IPS DF 19.7 (cell line): Measurements from ENCODE around the gene IL19.
"Not testable (repeated sequence)": the region's sequence is repeated elsewhere in the genome, so short reads cannot be mapped to it uniquely, and the experiment has no call there.

Experiments used
- DNase-seq: peaks from one replicate; pipeline ENCODE4 v3.0.0-alpha.2; 2013; ENCODE audit warnings: low read depth, low spot score

Gene IL19

DNA sequence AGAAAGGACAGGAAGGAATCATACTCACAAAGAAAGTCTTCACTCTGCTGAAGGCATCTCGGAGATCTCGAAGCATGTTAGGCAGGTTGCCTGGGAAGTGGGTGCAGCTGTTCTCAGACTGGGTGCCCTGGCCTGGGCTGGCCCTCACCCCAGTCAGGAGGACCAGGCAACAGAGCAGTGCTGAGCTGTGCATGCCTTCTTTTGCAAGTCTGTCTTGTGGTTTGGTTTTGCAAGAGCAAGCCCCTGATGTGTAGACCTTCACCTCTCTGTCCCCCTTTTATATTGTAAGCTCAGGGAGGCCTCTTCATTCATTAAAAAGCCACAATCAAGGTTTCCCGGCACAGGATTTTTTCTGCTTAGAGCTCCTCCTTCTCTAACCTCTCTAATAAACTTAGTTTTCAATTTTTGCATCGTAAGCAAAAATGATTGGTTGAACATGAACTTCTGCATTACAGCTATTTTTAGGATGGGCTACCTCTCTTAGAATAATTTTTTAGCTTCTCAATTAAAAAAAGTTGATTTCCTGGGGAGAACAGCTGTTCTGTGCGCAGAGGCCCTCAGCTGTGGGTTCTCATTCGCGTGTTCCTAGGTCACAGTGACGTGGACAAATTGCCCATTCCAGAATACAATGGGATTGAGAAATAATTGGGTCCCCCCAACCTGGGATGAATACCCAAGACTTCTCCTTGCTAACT lies 1.8 kb downstream of the IL19 start, which contains the start of gene IL10:
Gene IL10, minus strand, starts transcription at position 252 of the 695 bp plus-strand sequence. Its CDS starts 59 bp downstream, at position 193.
- no peak for DNase-seq

DNA sequence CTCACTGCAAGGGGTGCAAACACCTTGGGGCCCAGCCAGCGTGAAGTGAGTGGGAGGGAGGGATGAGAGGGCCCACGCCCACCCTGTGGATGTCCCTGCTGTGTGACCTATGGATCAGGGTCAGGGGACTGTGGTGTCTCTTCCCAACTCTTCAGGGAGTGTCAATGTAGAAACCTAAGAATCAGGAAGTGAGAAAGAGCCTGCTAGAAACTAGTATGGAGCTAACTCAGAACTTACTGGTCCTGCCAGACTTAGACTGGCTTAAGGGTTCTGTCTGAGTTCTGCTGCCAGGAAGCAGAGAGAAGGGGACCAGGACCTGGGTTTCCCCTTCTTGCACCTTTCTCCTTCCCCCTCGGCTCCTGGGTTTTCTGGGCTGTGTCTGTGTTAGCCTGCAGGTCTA lies 3.5 kb downstream of the IL19 start:
- no peak for DNase-seq

DNA sequence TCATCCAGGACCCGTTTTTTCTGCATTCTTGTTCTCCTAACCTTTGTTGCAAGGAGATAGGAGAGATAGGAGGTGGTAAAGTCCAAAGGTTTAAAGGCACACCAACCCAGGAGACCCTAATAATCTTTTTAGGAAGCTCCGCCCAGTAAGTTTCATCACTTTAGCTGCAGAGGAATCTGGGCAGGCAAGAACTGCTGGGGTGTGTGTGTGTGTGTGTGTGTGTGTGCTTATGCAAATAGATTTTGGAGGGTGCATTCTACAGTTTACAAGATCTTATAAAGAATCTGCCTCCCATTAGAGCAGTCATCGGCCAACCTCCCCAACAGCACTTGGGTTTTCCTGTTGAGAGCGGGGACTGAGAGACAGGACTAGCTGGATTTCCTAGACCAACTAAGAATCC lies 5.7 kb downstream of the IL19 start:
- DNase-seq: no peak

DNA sequence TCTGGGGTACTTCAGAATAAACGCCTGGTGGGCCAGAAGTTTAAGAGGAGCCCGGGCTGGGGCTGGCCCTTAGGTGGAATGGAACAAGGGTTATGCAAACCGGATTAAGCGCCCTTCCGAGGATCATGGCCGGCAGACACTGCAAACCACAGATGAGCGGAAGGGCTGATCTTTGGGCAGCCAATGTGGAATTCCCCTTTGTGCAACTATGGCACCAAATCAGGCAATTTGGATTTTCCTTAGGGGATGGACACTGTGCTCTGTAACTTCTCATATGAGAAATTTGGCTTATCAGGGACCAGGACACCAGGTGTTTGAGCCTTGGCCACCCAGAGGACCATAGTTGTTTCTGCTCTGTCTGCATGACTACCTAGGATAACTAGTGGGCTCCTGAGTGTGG lies 7.5 kb downstream of the IL19 start:
- DNase-seq: no peak

DNA sequence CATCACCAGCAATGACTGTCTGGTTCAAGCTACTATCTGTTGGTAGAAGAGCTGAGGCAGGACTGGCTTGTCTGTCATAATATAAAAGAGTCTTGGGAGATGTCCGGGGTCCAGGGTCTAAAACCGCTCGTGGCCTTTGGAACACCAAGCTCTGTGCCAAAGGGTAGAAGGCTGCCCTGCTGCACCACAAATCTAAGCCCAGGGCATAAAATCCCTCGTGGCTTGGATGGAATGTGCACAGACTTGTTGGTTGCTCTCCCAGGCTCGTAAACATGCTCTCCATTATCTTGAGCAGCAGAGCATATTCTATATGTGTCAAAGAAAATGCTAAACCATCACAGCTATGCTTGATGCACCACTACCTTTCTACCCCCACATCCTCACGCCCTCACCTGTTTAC lies 8.3 kb downstream of the IL19 start:
- DNase-seq: not testable (repeated sequence)

DNA sequence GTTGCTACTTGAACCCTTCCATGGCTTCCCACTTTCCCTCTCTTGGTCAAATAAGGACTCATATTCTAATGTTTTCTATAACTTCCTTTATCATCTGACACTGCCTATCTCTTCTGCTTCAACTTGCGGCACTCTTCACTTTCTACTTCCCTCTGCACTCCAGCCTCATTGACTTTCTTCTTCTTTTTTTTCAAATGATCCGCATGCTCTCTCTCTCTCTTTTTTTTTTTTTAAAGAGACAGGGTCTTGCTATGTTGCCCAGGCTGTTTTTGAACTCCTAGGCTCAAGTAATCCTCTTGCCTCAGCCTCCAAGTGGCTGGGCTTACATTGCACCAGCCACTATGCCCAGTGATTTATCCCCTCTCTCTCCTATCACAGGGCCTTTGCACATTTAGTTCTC lies 9.1 kb downstream of the IL19 start:
- no peak for DNase-seq

DNA sequence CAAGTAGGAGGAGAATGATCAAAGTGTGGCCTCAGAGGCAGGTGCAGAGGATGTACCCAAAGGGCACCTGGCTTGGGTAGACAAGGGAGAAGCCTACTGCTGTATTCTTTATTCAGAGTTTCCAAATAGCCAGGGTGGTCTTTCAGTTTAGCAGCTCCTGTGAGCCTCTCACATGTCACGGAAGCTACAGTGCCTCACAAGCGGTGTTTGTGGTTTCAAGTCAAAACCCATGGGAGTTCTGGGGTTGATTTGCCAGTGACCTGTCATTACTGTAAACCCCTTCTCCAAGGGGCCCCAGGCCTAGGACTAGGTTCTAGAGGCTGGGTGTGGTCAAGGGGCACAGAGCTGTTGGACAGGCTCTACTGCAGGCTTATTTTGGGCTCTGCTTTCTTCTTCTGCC lies 11.9 kb downstream of the IL19 start:
- DNase-seq: no peak

DNA sequence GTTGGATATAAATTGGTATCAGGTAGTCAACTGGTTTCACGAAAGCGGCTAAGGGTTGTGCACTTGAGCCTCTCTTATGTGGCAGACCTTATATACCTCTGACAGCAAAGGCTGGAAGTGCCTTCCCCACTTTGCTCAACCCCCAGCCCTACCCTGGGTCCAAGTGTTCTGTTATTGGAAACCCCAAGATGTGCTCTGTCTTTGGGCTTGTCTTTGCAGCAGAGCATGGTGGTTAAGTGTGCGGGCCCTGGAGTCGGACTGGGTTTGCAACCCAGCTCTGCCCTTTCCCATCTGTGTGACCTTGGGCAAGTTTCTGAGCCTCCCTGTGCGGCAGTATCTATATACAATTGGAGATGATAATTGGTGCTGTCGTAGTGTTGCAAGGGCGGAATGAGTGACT lies 12.9 kb downstream of the IL19 start:
- no peak for DNase-seq

DNA sequence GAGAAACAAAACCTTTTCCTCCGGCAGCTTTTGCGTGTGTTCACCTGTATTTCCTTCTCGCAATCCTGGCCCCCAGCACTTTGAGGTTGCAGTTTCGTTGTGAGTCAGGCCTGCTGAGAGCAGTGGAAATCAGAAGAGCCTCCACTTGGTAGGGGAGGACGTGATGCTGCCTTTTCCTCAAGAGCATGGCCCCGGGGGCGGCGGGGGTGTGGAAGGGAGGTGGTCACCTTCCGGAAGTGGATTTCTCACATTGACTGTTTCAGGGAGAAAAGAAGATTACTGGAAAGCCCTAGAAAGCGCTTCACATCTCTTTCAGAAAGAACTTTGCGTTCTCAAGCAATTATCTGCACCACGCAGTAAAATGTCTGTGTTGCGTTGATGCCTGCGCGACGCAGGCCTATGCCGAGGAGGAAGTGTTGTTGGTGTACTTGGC lies 13.9 kb downstream of the IL19 start:
- no peak for DNase-seq

DNA sequence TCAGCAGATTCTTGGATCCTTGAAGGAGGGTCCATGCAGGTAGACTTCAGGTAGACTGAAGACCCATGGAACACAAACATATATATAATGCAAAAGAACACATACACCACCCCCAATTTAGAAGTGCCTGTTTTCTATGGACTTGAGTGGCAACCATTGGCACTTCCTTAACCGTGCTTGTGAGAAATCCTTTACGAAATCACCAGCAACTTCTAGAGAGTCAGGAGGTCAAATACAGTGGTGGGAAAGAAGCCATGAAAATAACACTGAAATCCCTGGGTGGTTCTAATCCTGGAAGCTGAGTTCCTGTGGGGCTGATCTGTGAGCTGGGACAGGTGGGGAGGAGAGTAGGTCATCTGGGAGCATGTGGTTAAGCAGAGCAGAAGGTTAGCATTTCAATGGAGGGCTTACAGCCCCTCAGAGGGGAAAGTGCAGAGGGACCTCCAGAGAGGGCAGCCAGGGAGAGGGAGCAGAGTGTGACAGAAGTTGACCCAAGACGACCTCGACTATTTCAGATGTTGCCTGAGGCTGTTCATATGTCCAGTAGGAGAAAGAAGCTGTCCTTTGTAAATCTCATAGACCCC lies 14.7 kb downstream of the IL19 start:
- DNase-seq: no peak

DNA sequence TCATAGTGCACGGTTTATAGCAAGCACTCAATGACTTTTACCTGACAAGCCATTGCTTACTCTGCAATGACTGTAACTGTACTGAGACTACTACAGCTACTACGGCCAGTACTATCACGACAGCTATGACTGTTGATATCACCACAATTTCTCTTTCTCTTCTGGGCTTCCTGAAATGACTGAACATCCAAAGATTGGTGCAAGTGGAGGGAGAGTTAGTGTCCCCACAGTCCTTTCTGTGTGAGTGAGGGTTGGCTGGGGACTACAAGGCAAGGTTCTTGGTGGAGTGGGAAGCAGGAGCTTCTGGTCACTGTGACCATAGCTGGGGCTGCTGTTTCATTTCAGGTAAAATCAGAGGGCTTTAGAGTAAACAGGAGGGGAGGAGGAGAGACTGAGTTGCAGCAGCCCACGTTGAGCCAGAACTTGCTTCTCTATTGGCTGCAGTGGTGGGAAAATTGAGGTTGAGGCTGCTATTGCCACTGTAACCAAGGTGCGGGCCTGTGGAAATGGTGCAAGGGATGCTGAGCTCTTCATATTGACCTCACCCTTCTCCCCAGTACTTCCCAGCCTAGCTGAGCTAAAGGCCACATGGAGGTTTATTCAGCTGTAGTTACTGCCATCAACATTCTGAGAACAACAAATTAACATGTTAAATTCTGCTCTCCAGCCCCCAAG lies 15.8 kb downstream of the IL19 start:
- DNase-seq: no peak

DNA sequence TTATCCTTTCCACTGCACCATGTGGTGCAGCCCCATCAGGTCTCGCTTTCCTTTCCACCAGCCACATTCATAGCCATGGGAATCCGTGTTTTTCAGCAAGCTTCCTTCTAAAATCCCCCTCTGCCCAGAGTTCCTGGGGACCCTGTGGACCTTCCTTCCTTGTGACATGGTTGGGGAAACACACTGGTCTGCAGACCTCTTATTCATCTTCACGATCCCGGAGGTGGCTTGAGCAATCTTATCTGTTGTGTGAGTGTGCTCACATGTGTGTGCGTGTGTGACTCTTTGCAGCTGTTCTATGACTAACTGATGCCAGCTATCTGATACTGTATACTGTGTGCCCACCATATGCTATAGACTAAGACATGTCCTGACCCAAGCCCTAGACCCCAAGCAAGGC lies 17.3 kb downstream of the IL19 start:
- DNase-seq: no peak

DNA sequence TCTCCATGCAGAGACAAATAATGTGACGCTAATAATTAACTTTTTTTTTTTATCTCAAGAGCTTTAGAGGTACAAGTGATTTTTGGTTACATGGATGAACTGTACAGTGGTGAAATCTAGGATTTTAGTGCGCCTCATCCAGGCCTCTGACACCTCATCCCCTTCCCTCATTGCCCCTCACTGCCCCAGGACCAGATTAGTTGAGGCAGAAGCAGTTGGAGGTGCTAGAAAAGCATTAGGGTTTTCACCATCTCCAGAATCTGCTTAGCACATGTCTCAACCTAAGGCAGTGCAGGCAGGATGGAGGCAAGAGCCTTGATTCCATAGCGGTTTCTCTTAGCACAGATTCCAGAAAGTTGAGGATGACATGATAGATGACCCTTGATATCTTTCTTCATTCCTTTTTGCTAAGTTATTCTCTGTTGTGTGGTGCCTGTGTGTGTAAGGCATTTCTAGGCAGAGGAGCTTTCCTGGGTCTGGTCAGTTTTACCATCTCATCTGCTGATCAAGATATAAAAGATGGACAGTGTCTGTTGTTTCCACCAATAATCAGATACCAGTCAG lies 18.0 kb downstream of the IL19 start:
- no peak for DNase-seq

DNA sequence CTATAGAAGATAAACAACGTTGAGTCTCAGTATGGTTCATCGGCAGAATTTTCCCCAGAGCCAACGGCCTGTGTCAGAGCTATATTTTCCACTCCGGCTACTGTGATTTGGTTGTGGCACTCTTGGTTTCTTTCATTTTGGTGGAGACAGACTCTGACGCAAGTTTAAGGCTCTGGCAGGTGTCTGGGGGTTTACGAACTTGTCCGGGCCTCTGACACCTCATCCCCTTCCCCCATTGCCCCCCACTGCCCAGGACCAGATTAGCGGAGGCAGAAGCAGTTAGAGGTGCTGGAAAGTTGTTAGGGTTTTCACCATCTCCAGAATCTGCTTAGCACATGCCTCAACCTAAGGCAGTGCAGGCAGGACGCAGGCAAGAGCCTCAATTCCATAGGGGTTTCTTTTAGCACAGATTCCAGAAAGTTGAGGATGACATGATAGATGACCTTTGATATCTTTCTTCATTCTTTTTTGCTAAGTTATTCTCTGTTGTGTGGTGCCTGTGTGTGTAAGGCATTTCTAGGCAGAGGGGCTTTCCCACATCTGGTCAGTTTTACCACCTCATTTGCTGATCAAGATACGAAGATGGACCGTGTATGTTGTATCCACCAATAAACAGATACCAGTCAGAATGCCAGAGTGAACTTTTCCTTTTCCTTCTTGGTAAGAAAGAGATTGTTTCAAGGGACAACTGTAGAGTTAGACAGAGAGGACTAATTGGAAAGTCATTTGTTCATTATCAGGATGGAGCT lies 20.1 kb downstream of the IL19 start:
- DNase-seq: no peak

DNA sequence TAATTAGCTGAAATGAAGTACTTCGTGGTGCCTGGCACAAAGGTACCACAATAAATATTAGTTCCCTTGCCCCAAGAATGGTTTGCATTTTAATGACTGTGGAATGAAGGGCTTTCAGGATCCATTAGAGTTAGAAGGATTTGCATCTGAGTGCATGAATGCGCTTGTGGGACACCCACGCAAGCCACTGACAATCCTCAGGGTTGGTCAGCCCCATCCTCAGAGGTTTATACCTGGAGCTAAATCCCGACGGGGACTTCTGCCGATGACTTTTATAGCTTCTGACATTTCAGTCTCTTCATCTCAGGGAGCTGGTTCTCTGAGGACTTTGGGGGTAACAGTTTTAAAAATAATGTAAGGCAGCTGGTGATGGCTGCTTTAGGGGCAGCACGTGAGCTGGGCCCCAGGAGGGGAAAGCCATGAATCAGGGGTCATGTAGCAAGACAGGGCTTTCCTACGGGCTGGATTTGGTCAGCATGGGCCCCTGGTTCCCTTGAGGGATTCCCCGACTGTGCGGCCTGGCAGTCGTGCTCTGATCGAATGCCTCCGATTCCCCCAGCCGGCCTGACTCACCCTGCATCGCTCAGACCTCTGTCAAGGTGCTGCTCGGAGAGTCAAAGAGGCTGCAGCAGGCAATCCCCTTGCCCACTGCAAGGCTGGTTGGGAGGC lies 22.5 kb downstream of the IL19 start:
- DNase-seq: no peak

DNA sequence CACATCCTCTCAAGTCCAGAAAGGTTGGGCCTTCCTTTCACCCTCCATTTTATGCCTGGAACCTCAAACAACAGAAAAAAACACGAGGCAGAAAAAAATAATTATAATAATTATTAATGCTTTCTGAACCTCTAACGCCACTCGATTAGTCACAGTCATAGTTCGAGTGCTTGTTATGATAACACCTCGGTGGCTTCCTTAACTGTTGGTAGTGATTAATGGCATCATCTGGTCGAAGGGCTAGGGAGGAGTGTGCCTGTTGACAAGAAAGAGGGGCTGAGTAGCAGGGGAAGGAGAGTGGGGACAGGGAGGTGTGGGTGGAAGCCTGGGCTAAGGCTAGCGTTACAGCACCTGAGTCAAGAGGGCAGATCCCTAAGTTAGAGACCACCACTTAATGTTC lies 23.0 kb downstream of the IL19 start:
- no peak for DNase-seq

DNA sequence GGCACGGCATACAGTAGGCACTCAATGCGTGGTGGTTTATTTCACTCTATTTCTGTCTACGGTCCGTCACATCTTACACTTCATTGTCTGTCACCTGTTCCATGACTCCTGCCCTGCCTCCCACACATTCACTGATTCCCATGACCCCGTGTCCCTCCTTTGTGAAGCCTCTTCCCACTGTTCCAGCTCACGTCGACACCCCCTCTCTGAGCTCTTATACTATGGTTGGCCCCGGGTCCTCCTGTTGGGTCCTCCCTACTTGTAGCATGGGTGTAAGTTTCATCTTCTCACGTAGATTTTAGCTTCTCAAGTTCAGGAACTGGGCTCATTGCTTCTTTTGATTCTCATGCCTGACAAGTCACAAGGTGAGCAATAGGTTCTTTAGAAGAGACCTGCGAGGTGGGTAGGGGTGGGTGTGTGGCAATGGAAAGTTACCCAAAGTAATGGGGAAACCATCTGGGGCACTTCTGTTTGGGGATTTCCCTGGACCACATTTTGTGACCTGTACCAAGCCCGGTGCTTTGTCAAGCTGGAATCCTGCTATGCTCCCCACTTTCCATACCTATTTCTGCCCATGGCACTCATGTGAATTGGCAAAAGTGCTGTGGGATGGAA lies 23.8 kb downstream of the IL19 start:
- no peak for DNase-seq

DNA sequence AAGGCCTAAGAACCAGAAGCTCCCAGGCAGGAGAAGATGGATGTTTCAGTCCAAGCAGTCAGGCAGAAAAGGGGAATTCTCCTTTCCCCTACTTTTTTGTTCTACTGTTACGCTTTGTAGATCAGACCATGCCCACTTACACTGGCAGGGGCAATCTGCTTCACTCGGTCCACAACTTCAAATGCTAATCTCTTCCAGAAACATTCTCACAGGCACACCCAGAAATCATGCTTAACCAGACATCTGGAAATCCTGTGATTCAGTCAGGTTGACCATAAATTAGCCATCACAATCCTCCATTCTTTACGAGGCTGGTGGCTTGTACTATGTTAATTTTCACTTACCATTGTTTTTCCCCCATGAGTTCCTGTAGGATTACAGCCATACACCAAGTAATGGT lies 25.5 kb downstream of the IL19 start:
- no peak for DNase-seq

DNA sequence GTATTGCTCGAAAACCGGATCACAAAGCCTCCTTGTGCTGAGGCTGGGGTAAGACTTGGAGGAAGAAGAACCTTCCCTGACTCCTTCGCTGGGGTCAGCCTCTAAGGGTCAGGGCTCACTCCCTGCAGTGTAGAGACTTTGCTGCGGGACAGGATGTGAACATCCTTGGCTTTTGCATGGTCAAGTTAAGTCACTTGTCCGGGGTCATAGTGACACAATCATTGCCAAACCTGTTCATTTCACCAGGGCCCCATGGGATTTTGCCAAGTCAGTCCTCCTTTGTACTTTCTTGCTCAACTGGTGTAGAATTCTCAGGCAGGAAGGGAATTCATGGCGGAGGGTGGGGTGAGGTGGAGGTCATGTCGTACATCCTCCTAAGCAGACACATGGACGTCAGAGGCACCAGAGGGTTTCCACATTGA lies 26.4 kb downstream of the IL19 start:
- DNase-seq: no peak

DNA sequence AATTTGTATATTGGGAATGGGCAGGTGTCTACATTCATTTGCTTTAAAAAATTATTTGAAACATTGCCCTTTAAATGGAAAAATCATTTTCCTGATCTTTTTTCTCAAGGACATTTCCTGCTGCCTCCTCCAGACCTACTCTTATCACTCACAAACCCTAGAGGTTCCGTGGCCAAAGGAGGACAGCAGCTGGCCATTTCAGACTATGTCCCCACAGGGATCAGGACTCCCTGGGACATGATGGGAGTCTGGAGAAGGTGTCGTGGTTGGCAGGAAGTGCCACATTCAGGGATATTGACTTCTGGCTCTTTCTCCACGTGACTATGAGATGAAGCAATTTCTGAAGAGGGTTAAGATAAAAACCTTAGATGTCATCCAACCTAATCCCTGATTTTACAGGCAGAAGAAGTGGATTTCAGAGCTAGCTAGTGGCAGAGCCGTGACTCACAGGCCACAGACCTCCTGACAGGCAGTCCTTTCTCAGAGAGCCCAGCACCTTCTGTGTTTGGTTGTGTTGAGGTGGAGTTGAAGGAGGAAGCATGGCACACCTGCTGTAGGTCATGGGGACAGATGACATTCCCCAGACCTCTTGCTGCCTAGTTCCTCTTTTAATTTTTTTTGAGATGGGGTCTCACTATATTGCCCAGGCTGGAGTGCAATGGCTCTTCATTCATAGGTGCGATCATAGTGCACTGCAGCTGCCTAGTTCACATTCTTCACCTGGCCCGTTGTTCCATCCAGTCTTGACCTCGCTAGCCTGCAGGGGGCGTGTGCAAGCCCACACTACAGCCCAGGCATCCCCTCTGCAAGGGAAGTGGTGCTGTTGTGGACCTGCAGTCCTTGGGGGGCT lies 27.2 kb downstream of the IL19 start:
- peak; percentile 12 for DNase-seq
